Endodermal cell (in vitro differentiated cells): ENCODE results near the gene HEMGN. TPM values are rescaled to one million over a fixed set of nuclear protein-coding genes. Genes with fewer than 3 reads are reported as not detected.

Source experiments
- DNase-seq: peaks from one replicate; pipeline ENCODE4 v3.0.0-alpha.2; 2017
- H3K27ac ChIP-seq: 2 replicates; pipeline ENCODE4 v1.5.1; 2013; ENCODE audit warnings: mild to moderate bottlenecking, low read depth, low read length, moderate library complexity
- H3K27me3 ChIP-seq: 2 replicates; pipeline ENCODE4 v1.6.1; 2013; ENCODE audit warnings: mild to moderate bottlenecking, low read length, moderate library complexity; ENCODE audit not compliant: insufficient read depth, control insufficient read depth, poor library complexity, severe bottlenecking
- H3K36me3 ChIP-seq: 2 replicates; pipeline ENCODE4 v1.7.0; 2013; ENCODE audit warnings: mild to moderate bottlenecking, low read length, moderate library complexity; ENCODE audit not compliant: control insufficient read depth, insufficient read depth
- H3K4me1 ChIP-seq: one replicate; pipeline ENCODE4 v1.7.0; 2013; ENCODE audit warnings: low read length; ENCODE audit not compliant: control insufficient read depth, insufficient read depth
- H3K4me3 ChIP-seq: 2 replicates; pipeline ENCODE4 v1.5.1; 2013; ENCODE audit warnings: mild to moderate bottlenecking, low read length, moderate library complexity
- H3K9ac ChIP-seq: 2 replicates; pipeline ENCODE4 v1.6.1; 2013; ENCODE audit warnings: mild to moderate bottlenecking, low read length, moderate library complexity; ENCODE audit not compliant: poor library complexity, severe bottlenecking; ENCODE audit errors: extremely low read depth
- H3K9me3 ChIP-seq: 2 replicates; pipeline ENCODE4 v1.6.1; 2013; ENCODE audit warnings: mild to moderate bottlenecking, low read length, moderate library complexity; ENCODE audit not compliant: control insufficient read depth
- H3K27ac Mint-ChIP-seq: 2 replicates; pipeline ENCODE4 v1.8.0; 2020; ENCODE audit warnings: mixed read lengths
- H3K27me3 Mint-ChIP-seq: 2 replicates; pipeline ENCODE4 v1.8.0; 2021; ENCODE audit warnings: mild to moderate bottlenecking, mixed read lengths; ENCODE audit not compliant: insufficient read depth
- H3K36me3 Mint-ChIP-seq: 2 replicates; pipeline ENCODE4 v1.8.0; 2020; ENCODE audit warnings: low read depth, mixed read lengths
- H3K4me1 Mint-ChIP-seq: 2 replicates; pipeline ENCODE4 v1.8.0; 2020; ENCODE audit warnings: mixed read lengths
- H3K4me3 Mint-ChIP-seq: 2 replicates; pipeline ENCODE4 v1.8.0; 2020; ENCODE audit warnings: mild to moderate bottlenecking, moderate library complexity, mixed read lengths
- H3K9me3 Mint-ChIP-seq: 2 replicates; pipeline ENCODE4 v1.8.0; 2020; ENCODE audit warnings: mild to moderate bottlenecking, mixed read lengths
- CTCF ChIP-seq: fragments of 200-600 bp; sonication (generic); conservative IDR thresholded peaks from 2 replicates; pipeline ENCODE4 v1.5.0; 2021; ENCODE audit warnings: antibody characterized with exemption, mild to moderate bottlenecking
- WGBS, 2 experiments: methylation state at CpG; one replicate each; pipeline versions ENCODE4 v1.1.5 to v1.1.7; 2013; ENCODE audit warnings: missing lambda C conversion rate in 2 of 2, mixed read lengths in 1 of 2; ENCODE audit not compliant: insufficient coverage in 1 of 2, insufficient read length in 1 of 2; 5-methylcytosine and 5-hydroxymethylcytosine counted together
- total RNA-seq, 2 donors: library from RNA; stranded (reverse); fragmentation: NEBNext Ultra II Directional in 1 of 2; extraction: Animal tissue kit (Norgen Biotek cat#: 25700) in 1 of 2; gene quantifications; 2 replicates in 1 of 2; 3 replicates in 1 of 2; pipeline ENCODE4 v1.2.1, GENCODE V29; 2021

The HEMGN gene
- total RNA-seq, 2 donors from 2014 or later = not detected

DNA sequence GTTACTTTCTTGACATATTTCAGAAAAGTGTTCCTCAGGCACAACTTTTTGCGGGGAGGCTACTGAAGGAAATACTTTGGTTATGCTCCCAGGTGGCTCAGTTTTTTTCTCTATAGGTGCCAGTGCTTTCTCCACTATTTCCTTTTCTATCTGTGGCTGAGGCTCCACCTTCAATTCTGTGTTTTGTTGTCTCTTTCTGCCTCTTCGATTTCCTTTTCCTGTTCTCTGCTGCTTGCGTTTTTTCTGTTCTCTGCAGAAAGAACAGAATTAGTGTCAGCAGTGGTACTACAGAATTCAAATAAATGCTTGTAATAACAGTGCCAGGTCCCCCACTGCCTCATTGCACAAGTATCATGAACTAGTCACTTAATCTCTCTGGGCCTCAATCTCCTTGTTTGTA, 7.0 kb downstream of the HEMGN start:
- Histone ChIP-seq H3K4me1 (no peaks in the 10 kb centered on the region), H3K27me3 (peaks cover 94% of the 10 kb centered on the region), H3K4me3 (no peak overlapping the region), H3K9ac (no peak overlapping the region), H3K9me3 (no peaks in the 10 kb centered on the region), H3K27ac (no peak overlapping the region), H3K36me3 (no peaks in the 10 kb centered on the region)
- H3K36me3 Mint-ChIP-seq = no peaks in the 10 kb centered on the region
- 70 to 71% methylated on average over 3 of the region's 3 CpGs for WGBS, 2 experiments
- no peak overlapping the region for H3K4me3 Mint-ChIP-seq
- no peaks in the 10 kb centered on the region for H3K4me1 Mint-ChIP-seq
- no peak for TF ChIP-seq CTCF
- peaks cover 76% of the 10 kb centered on the region for H3K27me3 Mint-ChIP-seq
- no peaks in the 10 kb centered on the region for H3K9me3 Mint-ChIP-seq
- no peak for DNase-seq
- H3K27ac Mint-ChIP-seq = no peak overlapping the region

- WGBS, 2 experiments = 71 to 74% methylated on average over 3 to 4 of the region's 4 CpGs
- H3K4me1 Mint-ChIP-seq = peaks cover under 1% of the 10 kb centered on the region
Measured at GRCh38 chr9:97928986-97929604, 8.9 kb downstream of the HEMGN start.

DNA sequence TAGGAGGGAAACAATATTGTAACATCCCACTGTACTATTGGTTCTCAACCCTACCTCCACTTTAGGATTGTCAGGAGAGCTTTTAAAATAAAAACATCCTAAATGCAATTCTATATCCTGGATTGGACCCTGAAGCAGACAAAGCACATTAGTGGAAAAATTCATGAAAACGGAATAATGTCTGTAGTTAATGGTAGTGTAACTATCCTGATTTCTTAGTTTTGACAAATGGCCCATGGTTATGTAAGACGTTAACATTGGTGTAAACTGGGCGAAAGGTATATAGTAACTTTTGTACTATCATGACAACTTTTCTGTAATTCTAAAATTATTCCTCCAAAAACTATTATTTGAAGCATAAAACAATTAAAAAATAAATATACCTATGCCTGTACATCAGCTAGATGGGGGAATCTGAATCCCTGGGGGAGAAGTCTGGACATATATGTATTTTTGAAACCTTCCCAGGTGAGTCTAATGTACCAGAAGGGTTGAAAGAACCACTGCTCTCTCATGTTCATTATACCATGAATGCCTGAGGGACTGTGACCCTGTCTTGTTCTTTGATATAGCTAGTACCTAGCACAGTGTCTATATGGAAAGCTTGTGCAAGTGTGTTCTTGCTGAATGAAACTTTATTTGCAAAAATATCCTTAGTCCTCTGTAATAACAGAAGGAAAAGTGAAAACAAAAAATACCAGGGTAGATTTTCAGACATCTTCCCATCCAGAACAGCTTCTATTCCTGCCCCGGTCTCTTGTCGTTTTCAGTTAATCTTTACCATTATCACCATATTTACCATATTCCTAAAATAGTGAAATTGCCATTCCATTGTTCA, 12.3 kb downstream of the HEMGN start:
- Histone ChIP-seq H3K9ac (no peak overlapping the region), H3K27me3 (peaks cover 64% of the 10 kb centered on the region), H3K27ac (no peak overlapping the region), H3K4me3 (no peak overlapping the region), H3K4me1 (no peaks in the 10 kb centered on the region), H3K36me3 (no peaks in the 10 kb centered on the region), H3K9me3 (no peaks in the 10 kb centered on the region)
- H3K36me3 Mint-ChIP-seq = peaks cover 3% of the 10 kb centered on the region
- peaks cover 8% of the 10 kb centered on the region for H3K4me1 Mint-ChIP-seq
- peaks cover 2% of the 10 kb centered on the region for H3K9me3 Mint-ChIP-seq
- H3K27ac Mint-ChIP-seq = no peak overlapping the region
- peaks cover 59% of the 10 kb centered on the region for H3K27me3 Mint-ChIP-seq
- 68 to 78% methylated on average over 3 to 5 of the region's 5 CpGs for WGBS, 2 experiments
- H3K4me3 Mint-ChIP-seq = no peak overlapping the region
- DNase-seq = no peak
- no peak for TF ChIP-seq CTCF

More at GRCh38 chr9:97928986-97929604, 8.9 kb downstream of the HEMGN start:
- Histone ChIP-seq H3K27ac (no peak overlapping the region), H3K4me1 (no peaks in the 10 kb centered on the region), H3K4me3 (no peak overlapping the region), H3K27me3 (peaks cover 91% of the 10 kb centered on the region), H3K9me3 (no peaks in the 10 kb centered on the region), H3K36me3 (no peaks in the 10 kb centered on the region), H3K9ac (no peak overlapping the region)
- H3K4me3 Mint-ChIP-seq = no peak overlapping the region
- peaks cover 77% of the 10 kb centered on the region for H3K27me3 Mint-ChIP-seq
- no peak for TF ChIP-seq CTCF
- H3K27ac Mint-ChIP-seq = no peak overlapping the region
- no peaks in the 10 kb centered on the region for H3K36me3 Mint-ChIP-seq
- no peak for DNase-seq
- H3K9me3 Mint-ChIP-seq = no peaks in the 10 kb centered on the region
